ENCODE measurements around the gene FJX1.

The FJX1 gene

DNA sequence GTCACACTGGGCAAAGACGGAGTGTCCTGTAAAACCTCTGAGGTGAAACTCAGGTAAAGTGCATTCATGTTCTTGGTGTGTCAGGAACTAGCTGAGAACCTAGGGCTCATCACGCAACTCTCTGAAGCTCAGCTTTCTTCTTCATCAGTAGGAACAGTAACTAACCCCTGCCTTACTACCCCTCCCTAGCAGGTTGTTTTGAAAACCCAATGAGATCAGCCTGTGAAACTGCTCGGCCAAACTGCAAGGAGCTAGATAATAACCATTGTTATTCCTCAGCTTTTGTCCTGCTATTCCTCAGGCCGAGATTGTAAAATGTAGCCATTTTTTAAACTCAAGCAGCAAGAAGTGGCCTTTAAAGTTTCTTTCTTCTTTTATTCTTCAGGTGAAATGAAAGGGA lies 9.8 kb upstream of the FJX1 start:
- H3K4me1 ChIP-seq (ENCODE audit: control insufficient read depth, insufficient read depth, low read length) = peaks cover 9% of the 10 kb centered on the region
- no peak overlapping the region for H3K9ac ChIP-seq (ENCODE audit: low read depth, low read length)
- no peak overlapping the region for H3K4me3 ChIP-seq (ENCODE audit: low read length)
- no peaks in the 10 kb centered on the region for H3K9me3 ChIP-seq (replicated peaks; ENCODE audit: low read length)
- no peaks in the 10 kb centered on the region for H3K36me3 ChIP-seq (ENCODE audit: insufficient read depth, low read length)
- H3K4me2 ChIP-seq (ENCODE audit: low read length) = no peak overlapping the region
- H3K27me3 ChIP-seq (ENCODE audit: control insufficient read depth, insufficient read depth, low read length) = peaks cover 11% of the 10 kb centered on the region

- Histone ChIP-seq H3K9me3 (replicated peaks; ENCODE audit: low read length) (no peaks in the 10 kb centered on the region), H3K36me3 (ENCODE audit: insufficient read depth, low read length) (no peaks in the 10 kb centered on the region), H3K9ac (ENCODE audit: low read depth, low read length) (no peak overlapping the region), H3K4me2 (ENCODE audit: low read length) (no peak overlapping the region), H3K4me3 (ENCODE audit: low read length) (no peak overlapping the region), H3K4me1 (ENCODE audit: control insufficient read depth, insufficient read depth, low read length) (peaks cover 9% of the 10 kb centered on the region), H3K27me3 (ENCODE audit: control insufficient read depth, insufficient read depth, low read length) (peaks cover 11% of the 10 kb centered on the region)
These were observed 8.6 kb upstream of the FJX1 start for GRCh38 chr11:35609656-35610055.

DNA sequence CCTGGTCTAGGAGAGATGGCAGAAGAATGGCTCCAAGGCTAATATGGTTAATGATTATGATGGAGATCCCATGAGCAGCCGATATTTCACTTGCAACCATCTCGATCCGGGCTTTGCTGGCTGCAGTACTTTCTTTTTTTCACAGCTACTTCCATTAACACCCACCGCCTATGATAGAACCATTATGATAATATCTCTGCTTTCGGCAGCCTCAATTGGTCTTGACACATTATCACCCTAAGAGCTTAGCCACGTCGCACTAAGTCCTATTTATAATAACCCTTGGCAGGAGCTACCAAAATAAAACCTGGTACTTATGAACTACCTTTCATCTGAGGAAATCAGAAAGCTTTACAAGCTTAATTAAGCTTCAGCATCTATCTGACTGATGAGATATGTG lies 7.6 kb upstream of the FJX1 start:
- peaks cover 5% of the 10 kb centered on the region for H3K4me1 ChIP-seq (ENCODE audit: control insufficient read depth, insufficient read depth, low read length)
- H3K4me3 ChIP-seq (ENCODE audit: low read length) = no peak overlapping the region
- H3K9me3 ChIP-seq (replicated peaks; ENCODE audit: low read length) = no peaks in the 10 kb centered on the region

DNA sequence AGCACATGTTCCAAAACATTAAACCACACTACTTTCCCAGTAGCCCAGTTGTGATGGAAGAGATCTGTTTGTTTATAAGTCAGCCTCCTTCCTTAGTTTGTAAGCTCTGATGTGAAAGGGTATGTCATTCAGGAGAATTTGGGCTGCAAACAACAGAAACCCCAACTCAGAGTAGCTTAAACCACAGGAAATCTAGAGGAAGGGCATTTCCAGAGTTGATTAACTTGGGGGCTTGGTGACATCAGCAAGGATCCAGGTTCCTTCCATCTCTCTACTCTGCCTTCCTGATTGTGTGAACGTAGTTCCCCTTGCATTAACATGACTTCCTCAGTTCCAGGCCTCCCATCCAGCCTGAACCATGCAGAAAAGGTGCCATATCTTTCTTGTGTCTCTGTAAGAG lies 6.5 kb upstream of the FJX1 start:
- Histone ChIP-seq H3K4me2 (ENCODE audit: low read length) (no peak overlapping the region), H3K27me3 (ENCODE audit: control insufficient read depth, insufficient read depth, low read length) (peaks cover 11% of the 10 kb centered on the region), H3K36me3 (ENCODE audit: insufficient read depth, low read length) (no peaks in the 10 kb centered on the region), H3K9ac (ENCODE audit: low read depth, low read length) (no peak overlapping the region), H3K4me3 (ENCODE audit: low read length) (no peak overlapping the region), H3K4me1 (ENCODE audit: control insufficient read depth, insufficient read depth, low read length) (peaks cover 8% of the 10 kb centered on the region), H3K9me3 (replicated peaks; ENCODE audit: low read length) (no peaks in the 10 kb centered on the region)

More for the DNA sequence above, 7.6 kb upstream of the FJX1 start:
- Histone ChIP-seq H3K36me3 (ENCODE audit: insufficient read depth, low read length) (no peaks in the 10 kb centered on the region), H3K9ac (ENCODE audit: low read depth, low read length) (no peak overlapping the region), H3K27me3 (ENCODE audit: control insufficient read depth, insufficient read depth, low read length) (peaks cover 11% of the 10 kb centered on the region), H3K4me2 (ENCODE audit: low read length) (no peak overlapping the region)

- peaks cover 18% of the 10 kb centered on the region for H3K4me1 ChIP-seq (ENCODE audit: control insufficient read depth, insufficient read depth, low read length)
- H3K4me3 ChIP-seq (ENCODE audit: low read length) = no peak overlapping the region
- no peak overlapping the region for H3K9ac ChIP-seq (ENCODE audit: low read depth, low read length)
- no peaks in the 10 kb centered on the region for H3K36me3 ChIP-seq (ENCODE audit: insufficient read depth, low read length)
- no peak overlapping the region for H3K4me2 ChIP-seq (ENCODE audit: low read length)
- H3K27me3 ChIP-seq (ENCODE audit: control insufficient read depth, insufficient read depth, low read length) = peaks cover 2% of the 10 kb centered on the region
- H3K9me3 ChIP-seq (replicated peaks; ENCODE audit: low read length) = no peaks in the 10 kb centered on the region
These were observed 3.2 kb upstream of the FJX1 start for GRCh38 chr11:35614939-35615569.

DNA sequence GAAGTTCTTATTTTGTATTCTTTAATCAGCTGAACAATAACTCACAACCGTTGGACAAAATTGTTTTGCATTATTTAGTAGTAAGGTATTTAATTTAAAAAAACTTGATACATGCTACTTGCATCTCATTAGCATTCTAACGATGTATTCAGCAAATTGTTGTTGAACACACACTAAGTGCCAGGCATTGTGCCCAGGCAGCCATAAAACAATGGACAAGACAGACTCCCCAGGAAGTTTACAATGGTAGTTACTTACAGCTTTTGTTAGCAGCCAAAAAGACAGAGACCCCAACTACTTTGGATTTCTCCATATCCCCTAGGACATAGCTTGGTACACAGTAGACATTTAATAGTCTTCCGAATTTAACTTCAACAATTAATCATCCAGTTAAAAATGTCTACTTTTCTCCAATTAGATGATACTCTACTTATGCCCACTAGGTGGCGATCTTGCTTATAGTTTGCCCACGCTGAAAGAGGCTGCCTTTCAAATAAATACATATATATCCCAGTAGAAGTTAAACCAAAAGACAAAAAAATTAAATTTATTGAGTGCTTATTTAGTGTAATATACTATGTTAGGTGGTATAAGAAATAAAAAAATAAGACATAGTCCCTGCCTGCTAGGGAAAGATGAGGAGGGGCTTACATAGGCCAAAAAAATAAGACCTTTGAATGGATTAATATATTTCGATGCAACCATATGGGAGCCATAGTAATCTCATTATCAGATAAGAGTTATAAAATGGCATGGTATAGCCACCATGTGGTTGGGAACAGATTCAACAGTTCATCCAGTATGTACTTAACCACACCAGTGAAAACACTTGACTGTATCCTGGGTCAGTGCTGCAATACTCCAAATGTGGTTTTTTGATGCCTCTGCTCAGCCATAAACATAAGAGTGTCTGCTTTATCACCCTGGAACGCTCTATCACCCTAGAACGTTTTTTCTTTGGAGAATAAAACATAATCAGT lies 2.0 kb upstream of the FJX1 start:
- no peak overlapping the region for H3K9ac ChIP-seq (ENCODE audit: low read depth, low read length)
- H3K4me3 ChIP-seq (ENCODE audit: low read length) = no peak overlapping the region
- peaks cover 23% of the 10 kb centered on the region for H3K4me1 ChIP-seq (ENCODE audit: control insufficient read depth, insufficient read depth, low read length)
- H3K27me3 ChIP-seq (ENCODE audit: control insufficient read depth, insufficient read depth, low read length) = no peaks in the 10 kb centered on the region
- H3K9me3 ChIP-seq (replicated peaks; ENCODE audit: low read length) = no peaks in the 10 kb centered on the region
- no peaks in the 10 kb centered on the region for H3K36me3 ChIP-seq (ENCODE audit: insufficient read depth, low read length)
- H3K4me2 ChIP-seq (ENCODE audit: low read length) = no peak overlapping the region

GRCh38 chr11:35617316-35617686 lies 959 bp upstream of the FJX1 start:
- Histone ChIP-seq H3K4me1 (ENCODE audit: control insufficient read depth, insufficient read depth, low read length) (peaks cover 34% of the 10 kb centered on the region), H3K4me2 (ENCODE audit: low read length) (peak overlapping the region; percentile 93), H3K9ac (ENCODE audit: low read depth, low read length) (peak overlapping the region; percentile 86), H3K27me3 (ENCODE audit: control insufficient read depth, insufficient read depth, low read length) (no peaks in the 10 kb centered on the region), H3K4me3 (ENCODE audit: low read length) (peak overlapping the region; percentile 76), H3K36me3 (ENCODE audit: insufficient read depth, low read length) (no peaks in the 10 kb centered on the region), H3K9me3 (replicated peaks; ENCODE audit: low read length) (no peaks in the 10 kb centered on the region)

- no peaks in the 10 kb centered on the region for H3K9me3 ChIP-seq (replicated peaks; ENCODE audit: low read length)
- peak overlapping the region; percentile 93 for H3K4me2 ChIP-seq (ENCODE audit: low read length)
- H3K4me3 ChIP-seq (ENCODE audit: low read length) = peak overlapping the region; percentile 76
- peak overlapping the region; percentile 86 for H3K9ac ChIP-seq (ENCODE audit: low read depth, low read length)
- no peaks in the 10 kb centered on the region for H3K36me3 ChIP-seq (ENCODE audit: insufficient read depth, low read length)
- peaks cover 47% of the 10 kb centered on the region for H3K4me1 ChIP-seq (ENCODE audit: control insufficient read depth, insufficient read depth, low read length)
- H3K27me3 ChIP-seq (ENCODE audit: control insufficient read depth, insufficient read depth, low read length) = no peaks in the 10 kb centered on the region
These were observed 346 bp downstream of the FJX1 start for GRCh38 chr11:35618497-35619115.

GRCh38 chr11:35619116-35619854 lies 1.0 kb downstream of the FJX1 start:
- H3K4me2 ChIP-seq (ENCODE audit: low read length) = peak overlapping the region; percentile 93
- no peaks in the 10 kb centered on the region for H3K27me3 ChIP-seq (ENCODE audit: control insufficient read depth, insufficient read depth, low read length)
- H3K4me3 ChIP-seq (ENCODE audit: low read length) = peak overlapping the region; percentile 76
- peak overlapping the region; percentile 86 for H3K9ac ChIP-seq (ENCODE audit: low read depth, low read length)
- no peaks in the 10 kb centered on the region for H3K9me3 ChIP-seq (replicated peaks; ENCODE audit: low read length)
- no peaks in the 10 kb centered on the region for H3K36me3 ChIP-seq (ENCODE audit: insufficient read depth, low read length)
- peaks cover 54% of the 10 kb centered on the region for H3K4me1 ChIP-seq (ENCODE audit: control insufficient read depth, insufficient read depth, low read length)

- H3K27me3 ChIP-seq (ENCODE audit: control insufficient read depth, insufficient read depth, low read length) = no peaks in the 10 kb centered on the region
- peaks cover 62% of the 10 kb centered on the region for H3K4me1 ChIP-seq (ENCODE audit: control insufficient read depth, insufficient read depth, low read length)
- no peaks in the 10 kb centered on the region for H3K36me3 ChIP-seq (ENCODE audit: insufficient read depth, low read length)
- H3K4me2 ChIP-seq (ENCODE audit: low read length) = peak overlapping the region; percentile 93
- no peaks in the 10 kb centered on the region for H3K9me3 ChIP-seq (replicated peaks; ENCODE audit: low read length)
- H3K4me3 ChIP-seq (ENCODE audit: low read length) = peak overlapping the region; percentile 76
- peak overlapping the region; percentile 86 for H3K9ac ChIP-seq (ENCODE audit: low read depth, low read length)
These were observed 1.8 kb downstream of the FJX1 start for GRCh38 chr11:35619855-35620640.

Measured in skeletal muscle satellite cell (primary cell).